ENCODE measurements around the gene CDC42. TPM values are rescaled to one million over a fixed set of nuclear protein-coding genes. Genes with fewer than 3 reads are reported as not detected.

The CDC42 gene
- total RNA-seq, 1 experiment from 2014 or later, result 429 TPM

DNA sequence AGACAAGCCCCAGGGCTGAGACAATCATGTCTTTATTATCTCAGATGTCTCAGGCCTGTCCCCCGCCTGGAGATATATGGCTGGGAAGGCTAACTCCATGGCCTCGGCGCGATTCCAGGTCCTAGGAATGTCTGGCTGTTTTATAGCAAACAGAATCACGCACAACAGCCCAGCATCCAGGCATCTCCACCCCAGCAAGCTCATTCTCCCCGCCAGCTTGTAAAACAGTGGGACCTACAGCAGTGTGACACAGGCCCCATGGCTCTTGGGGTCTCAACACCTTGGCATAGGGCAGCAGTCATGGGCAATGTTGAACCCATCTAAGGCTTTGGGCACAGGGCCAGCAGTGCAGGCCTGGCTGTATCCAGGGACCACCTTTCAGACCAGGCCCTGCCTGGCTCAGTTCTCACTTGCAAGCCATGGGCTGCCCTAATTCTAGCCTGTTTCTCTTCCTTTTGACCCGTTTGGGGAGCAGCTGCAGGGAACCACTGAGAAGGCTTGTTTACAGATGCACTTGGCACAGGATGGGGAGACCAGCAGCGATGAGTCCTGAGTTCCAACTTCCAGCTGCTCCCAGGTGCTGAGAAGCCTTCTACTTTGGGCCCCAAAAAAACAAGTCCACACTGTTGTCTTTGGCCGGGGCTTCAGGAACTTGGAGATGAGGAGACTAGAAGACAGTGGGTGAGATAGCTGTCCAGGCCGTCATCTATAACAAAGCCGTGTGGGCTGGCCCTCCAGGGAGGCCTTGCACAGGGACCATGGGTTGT is 56.0 kb downstream of the CDC42 start:
- no peak for DNase-seq (ENCODE audit: low spot score)

- no peak for DNase-seq (ENCODE audit: low spot score)
These were observed 57.5 kb downstream of the CDC42 start for GRCh38 chr1:22110016-22110415.

- DNase-seq (ENCODE audit: low spot score), result no peak
These were observed 58.6 kb downstream of the CDC42 start for GRCh38 chr1:22111115-22111514.

- DNase-seq (ENCODE audit: low spot score), result no peak
These were observed 59.1 kb downstream of the CDC42 start for GRCh38 chr1:22111620-22112019.

- DNase-seq (ENCODE audit: low spot score), result no peak
These were observed 60.0 kb downstream of the CDC42 start for GRCh38 chr1:22112554-22112953.

DNA sequence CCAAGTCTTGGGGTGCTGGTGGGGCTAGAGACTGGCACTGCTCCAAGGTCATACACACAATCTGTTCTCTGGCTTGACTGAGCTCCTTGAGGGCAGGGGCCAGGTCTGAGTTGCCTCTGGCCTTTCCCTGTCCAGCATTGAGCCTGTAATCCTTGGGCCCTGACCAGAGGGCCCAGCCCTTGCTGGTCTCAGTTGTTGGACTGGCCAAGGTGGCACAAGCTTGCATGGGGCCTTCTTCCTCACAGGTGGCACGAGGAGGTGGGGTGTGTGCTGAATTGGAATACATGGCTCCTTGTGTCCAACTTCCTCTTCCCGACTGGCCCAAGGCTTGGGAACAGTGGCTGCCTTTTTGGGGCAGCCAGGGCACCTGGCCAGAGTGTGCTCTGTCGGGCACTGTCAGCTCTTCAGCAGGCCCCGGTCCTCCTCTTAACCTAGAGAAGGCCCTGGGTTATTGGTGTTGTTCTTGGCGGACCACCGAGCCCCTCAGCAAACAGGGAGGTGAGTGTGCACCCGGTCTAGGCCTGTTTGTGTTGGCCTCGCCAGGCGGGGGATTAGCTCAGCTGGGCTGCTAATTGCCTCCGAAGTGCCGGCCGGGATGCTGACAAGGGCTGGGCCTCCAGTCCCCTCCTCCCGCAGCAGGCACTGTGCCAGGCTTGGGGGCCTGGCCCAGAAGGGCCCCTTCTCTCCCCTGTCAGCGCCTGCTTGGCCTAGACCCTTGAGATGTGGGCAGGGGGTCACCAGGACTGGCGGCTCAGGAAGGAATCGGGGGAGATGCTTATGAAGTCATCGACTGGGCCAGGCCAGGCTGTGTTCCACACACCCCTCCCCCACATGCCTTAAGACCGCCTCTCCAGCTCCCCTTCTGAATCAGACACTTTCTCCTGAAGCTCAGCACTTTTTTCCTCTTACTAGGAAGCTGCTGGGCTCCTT is 61.8 kb downstream of the CDC42 start:
- no peak for DNase-seq (ENCODE audit: low spot score)

DNA sequence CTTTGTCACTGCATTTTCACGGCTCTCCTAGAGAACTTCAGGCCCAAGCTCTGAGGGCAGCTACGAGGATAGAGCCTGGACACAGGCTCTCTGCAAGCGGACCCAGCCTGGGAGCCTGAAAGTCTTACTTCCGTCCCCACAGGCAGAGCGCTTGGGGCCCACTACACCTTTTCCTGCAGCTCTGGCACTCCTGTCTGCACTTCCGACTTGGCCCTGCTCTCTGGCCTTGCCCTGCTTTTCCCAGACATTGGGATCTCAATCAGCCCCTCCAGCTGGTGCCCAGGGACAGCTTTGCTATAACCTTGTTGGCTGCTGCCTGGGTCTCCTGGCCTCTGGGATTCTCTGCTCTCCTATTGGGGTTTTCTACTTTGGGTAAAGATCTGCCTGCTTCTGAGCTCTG is 62.8 kb downstream of the CDC42 start:
- DNase-seq (ENCODE audit: low spot score), result no peak

DNA sequence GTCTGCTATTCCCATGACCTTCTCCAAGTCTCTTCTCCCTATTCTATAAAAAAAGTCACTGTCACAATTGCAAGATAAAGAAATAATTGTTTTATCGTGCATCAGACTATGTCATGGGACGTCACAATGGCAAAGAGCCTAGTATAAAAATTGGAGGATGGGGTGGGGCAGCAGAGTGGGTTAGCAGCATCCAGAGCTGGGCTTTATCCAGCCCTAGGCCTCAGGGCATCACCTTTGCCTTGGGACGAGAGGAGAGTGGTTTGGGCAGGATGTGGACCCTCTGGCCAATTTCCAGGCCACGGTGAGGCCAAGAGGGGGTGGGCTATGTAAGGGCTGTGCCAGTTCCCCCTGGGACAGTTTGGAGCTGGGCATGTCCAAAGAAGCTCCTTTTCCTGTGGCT is 64.7 kb downstream of the CDC42 start:
- DNase-seq (ENCODE audit: low spot score), result no peak

GRCh38 chr1:22117851-22118250 is 65.3 kb downstream of the CDC42 start:
- DNase-seq (ENCODE audit: low spot score), result no peak

- DNase-seq (ENCODE audit: low spot score), result no peak
These were observed 65.9 kb downstream of the CDC42 start for GRCh38 chr1:22118291-22118992.

DNA sequence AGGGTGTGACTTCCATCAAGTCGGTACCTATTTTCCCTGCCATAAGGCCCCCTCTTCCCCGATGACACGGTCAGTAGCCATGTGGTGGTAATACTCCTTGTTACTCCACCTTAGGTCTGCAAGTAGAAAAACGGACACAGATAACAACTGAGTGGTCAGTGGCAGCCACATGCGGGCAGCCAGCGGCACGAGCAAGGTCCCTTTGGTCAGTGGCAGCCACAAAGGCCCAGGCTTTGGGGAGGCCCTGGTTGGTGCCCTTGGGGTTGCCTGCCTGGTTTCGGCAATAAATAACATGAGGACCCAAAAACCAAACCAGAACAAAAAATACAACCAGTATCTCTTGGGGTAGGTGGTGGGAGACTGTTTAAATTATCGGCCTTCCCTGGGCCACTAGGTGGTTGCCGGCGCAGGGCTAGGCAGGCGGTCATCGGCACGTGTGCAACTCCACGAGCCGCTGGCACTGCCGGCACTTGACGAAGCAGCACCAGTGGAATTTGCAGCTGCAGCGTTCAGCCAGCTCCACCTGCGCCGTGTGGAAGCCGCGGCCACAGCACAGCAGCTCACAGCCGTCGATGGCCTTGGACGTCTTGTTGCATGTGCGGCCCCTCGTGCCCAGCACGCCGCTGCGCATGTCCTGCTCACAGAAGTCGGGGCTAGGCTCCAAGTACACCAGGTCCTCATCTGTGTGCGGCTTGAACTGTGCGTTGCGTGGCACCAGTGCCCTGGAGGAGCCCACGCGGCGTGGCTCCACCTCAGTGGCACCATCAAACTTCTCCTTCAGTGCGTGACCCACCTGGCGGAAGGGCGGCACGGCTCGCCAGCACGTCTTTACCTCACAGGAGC is 67.3 kb downstream of the CDC42 start:
- DNase-seq (ENCODE audit: low spot score), result no peak

DNA sequence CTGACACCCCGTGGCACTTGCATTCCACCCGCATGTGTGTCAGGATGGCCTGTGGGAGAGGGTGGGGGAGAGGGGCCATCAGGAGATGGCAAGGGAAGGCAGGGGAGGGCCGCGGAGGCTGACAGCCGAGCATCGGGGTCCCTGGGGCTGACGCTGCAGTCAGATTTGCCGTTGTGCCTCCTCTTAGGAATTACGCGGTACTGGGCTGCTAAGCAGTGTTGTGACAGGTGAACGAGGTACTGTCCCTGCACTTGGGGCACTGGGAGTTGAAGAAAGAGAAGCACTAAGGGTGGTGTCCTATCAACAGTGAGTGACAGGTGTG is 67.9 kb downstream of the CDC42 start:
- no peak for DNase-seq (ENCODE audit: low spot score)

- DNase-seq (ENCODE audit: low spot score), result no peak
These were observed 69.0 kb downstream of the CDC42 start for GRCh38 chr1:22121421-22121911.

DNA sequence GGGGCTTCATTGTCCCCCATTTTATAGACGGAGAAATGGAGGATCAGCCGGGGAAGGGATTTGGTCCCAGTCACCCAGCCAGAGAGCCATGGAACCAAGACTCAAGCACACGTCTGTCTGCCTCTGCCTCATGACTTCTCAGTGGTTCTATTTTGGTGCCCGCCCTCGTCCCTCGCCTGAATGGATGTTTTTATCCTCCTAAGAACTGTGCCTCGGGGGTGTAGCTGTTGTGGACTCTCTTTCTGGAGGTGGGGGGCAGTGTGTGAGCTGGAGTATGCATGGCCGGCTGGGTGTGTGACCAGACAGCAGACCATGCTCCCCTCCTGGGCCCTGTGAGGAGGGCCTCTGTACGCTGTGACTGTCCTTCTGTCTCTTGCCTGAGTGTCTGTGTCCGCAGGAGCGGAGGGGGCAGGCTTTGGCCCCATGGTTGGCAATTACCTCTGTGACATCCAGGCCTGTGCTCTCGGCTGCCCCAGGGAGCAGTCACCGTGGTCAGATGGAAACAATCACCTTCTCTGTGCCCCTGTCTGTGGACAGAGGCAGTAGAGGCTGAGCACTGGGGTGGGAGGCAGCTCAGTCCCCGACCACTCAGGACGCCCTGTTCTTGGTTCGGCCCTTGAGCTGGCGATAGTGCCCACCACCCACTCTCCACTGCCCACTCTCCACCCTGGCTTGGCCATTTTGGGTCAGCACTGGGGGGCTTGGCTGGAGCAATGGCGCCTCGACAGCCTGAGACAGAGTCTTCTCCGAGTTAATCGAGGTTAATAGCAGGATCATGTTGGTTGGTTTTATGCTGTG is 70.0 kb downstream of the CDC42 start:
- DNase-seq (ENCODE audit: low spot score), result no peak

DNA sequence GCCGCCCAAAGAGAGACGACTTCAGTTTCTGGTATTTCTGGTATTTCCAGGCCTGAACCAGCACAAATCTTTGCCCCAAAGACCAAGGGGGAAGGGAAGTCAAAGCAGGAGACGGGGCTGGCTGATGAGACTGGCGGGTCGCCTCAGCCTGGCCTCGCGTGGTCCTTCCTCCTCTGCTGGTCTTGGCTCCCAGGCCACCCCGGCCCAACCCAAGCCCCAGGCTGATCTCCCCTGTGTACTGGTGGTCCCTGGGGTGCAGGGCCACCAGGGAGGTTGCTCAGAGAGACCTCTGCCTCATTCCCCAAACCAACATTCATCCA is 70.5 kb downstream of the CDC42 start:
- no peak for DNase-seq (ENCODE audit: low spot score)

GRCh38 chr1:22123901-22124404 is 71.4 kb downstream of the CDC42 start:
- no peak for DNase-seq (ENCODE audit: low spot score)

- no peak for DNase-seq (ENCODE audit: low spot score)
These were observed 72.2 kb downstream of the CDC42 start for GRCh38 chr1:22124592-22125229.

GRCh38 chr1:22126531-22126930 is 74.0 kb downstream of the CDC42 start:
- DNase-seq (ENCODE audit: low spot score), result no peak

DNA sequence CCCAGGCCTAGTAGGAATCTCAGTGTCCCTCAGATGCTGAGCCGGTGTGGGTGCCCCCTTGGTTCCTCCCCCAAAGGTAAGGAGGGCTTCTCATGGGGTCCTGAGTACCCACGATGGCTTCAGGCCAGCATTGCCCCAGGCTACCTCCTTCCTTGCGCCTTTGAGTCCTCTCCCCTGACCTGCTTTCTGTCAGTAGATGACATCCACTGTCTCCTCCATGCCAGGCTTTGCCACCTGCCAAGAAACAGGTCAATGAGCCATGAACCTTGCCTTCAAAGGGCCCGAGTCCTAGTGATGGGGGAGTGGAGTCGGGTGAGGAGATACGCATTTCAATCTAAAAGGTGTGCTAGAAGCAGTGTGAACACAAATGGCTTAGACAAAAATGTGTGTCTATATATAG is 74.7 kb downstream of the CDC42 start:
- DNase-seq (ENCODE audit: low spot score), result no peak

DNA sequence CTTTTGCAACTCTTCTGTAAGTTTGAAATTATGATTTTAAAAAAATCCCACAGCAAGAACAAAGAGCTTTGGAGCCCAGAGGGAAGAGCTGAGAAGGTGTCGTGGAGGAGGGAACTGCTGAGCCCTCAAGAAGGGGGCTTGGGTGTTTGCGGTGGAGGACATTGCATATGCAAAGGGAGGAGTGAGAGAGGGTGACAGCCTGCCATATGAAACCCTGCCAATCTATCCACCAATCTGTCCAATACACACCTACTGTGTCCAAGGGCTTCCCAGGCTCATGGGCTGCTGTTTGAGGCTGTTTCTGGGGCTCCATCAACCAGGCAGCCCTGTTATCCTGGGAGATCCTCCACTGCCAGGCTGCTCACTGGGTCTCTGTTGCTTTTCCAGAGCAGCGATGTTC is 75.2 kb downstream of the CDC42 start:
- no peak for DNase-seq (ENCODE audit: low spot score)

Measured in H4 (cell line).